GM21825 (cell line): Measurements from ENCODE around the gene F12.

Experiments used
- ATAC-seq: cut with Tn5 transposase; IDR thresholded peaks from one replicate; pipeline ENCODE4 v1.9.1; 2021; ENCODE audit warnings: mild to moderate bottlenecking, moderate library complexity; ENCODE audit not compliant: unreplicated experiment

F12 gene

GRCh38 chr5:177358370-177358819 lies 51.0 kb downstream of the F12 start:
- no peak for ATAC-seq

- ATAC-seq = peak; percentile 90
Observed at GRCh38 chr5:177357459-177358351, 51.7 kb downstream of the F12 start, which contains the start of gene RGS14. Gene RGS14 (plus strand): TSS chr5:177357924. CDS start chr5:177358025, 101 bp downstream.

- ATAC-seq = no peak
Observed at GRCh38 chr5:177357146-177357458, 52.3 kb downstream of the F12 start.

GRCh38 chr5:177356746-177357145 lies 52.6 kb downstream of the F12 start:
- ATAC-seq = no peak

- ATAC-seq = no peak
Observed at GRCh38 chr5:177355868-177356168, 53.5 kb downstream of the F12 start.

- no peak for ATAC-seq
Observed at GRCh38 chr5:177355162-177355867, 54.0 kb downstream of the F12 start.

- no peak for ATAC-seq
Observed at GRCh38 chr5:177354711-177355110, 54.7 kb downstream of the F12 start.

GRCh38 chr5:177354256-177354655 lies 55.1 kb downstream of the F12 start:
- no peak for ATAC-seq

GRCh38 chr5:177353093-177353492 lies 56.3 kb downstream of the F12 start:
- no peak for ATAC-seq
